ENCODE results near the gene KCMF1.

KCMF1 gene

DNA sequence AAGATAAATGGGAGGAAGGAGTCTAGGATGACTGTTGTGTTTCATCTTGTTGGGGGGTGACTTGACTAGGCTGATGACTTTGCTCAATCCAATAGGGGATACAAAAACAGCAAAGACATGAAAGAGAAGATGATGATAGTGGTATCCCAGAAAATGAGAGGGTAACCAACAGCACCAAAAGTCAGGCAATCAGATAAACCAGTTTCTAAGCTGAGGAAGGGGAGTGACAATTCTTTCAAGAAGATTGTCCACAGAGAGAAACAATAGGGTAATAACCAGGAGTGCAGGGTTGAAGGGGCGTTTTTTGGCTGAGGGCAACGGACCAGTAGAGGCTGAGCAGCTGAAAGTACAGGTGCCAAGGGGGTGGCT lies 7.7 kb upstream of the KCMF1 start:
- no peak overlapping the region for H3K27ac ChIP-seq (ENCODE audit: low read depth, low read length)
- no peak overlapping the region for H2AFZ ChIP-seq (ENCODE audit: low read depth, low read length, severe bottlenecking)
- peaks cover 31% of the 10 kb centered on the region for H3K79me2 ChIP-seq (ENCODE audit: insufficient read depth, low read length)
- H3F3A ChIP-seq (ENCODE audit: insufficient read depth), result peaks cover 10% of the 10 kb centered on the region; the same call in 1 of the 2 replicates
- H3K9me2 ChIP-seq (replicated peaks; ENCODE audit: insufficient read depth, low read length), result no peaks in the 10 kb centered on the region
- no peaks in the 10 kb centered on the region for H3K9me3 ChIP-seq (ENCODE audit: insufficient read depth, low read length)
- H3K4me2 ChIP-seq (ENCODE audit: low read depth, low read length, poor library complexity, severe bottlenecking), result no peak overlapping the region
- H3K36me3 ChIP-seq (ENCODE audit: low read length), result peaks cover 13% of the 10 kb centered on the region; the same call in 1 of the 2 replicates
- no peak overlapping the region for H3K9ac ChIP-seq (ENCODE audit: low read length)
- TF ChIP-seq EZH2phosphoT487 (conservative IDR thresholded peaks at IDR 0.05; ENCODE audit: low read length), result no peak
- TF ChIP-seq, protein P1, sequence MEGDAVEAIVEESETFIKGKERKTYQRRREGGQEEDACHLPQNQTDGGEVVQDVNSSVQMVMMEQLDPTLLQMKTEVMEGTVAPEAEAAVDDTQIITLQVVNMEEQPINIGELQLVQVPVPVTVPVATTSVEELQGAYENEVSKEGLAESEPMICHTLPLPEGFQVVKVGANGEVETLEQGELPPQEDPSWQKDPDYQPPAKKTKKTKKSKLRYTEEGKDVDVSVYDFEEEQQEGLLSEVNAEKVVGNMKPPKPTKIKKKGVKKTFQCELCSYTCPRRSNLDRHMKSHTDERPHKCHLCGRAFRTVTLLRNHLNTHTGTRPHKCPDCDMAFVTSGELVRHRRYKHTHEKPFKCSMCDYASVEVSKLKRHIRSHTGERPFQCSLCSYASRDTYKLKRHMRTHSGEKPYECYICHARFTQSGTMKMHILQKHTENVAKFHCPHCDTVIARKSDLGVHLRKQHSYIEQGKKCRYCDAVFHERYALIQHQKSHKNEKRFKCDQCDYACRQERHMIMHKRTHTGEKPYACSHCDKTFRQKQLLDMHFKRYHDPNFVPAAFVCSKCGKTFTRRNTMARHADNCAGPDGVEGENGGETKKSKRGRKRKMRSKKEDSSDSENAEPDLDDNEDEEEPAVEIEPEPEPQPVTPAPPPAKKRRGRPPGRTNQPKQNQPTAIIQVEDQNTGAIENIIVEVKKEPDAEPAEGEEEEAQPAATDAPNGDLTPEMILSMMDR (IDR thresholded peaks at IDR 0.05; ENCODE audit: insufficient read depth, low read length, poor library complexity, severe bottlenecking), result no peak
- no peaks in the 10 kb centered on the region for H3K27me3 ChIP-seq (ENCODE audit: low read length)
- H4K20me1 ChIP-seq (ENCODE audit: low read depth, low read length), result no peaks in the 10 kb centered on the region
- no peak overlapping the region for H3K4me3 ChIP-seq (ENCODE audit: insufficient read depth, low read length, poor library complexity, severe bottlenecking)

- Histone ChIP-seq H3K4me2 (ENCODE audit: low read depth, low read length, poor library complexity, severe bottlenecking) (no peak overlapping the region), H3K27ac (ENCODE audit: low read depth, low read length) (no peak overlapping the region), H3K79me2 (ENCODE audit: insufficient read depth, low read length) (peaks cover 36% of the 10 kb centered on the region)
Measured at GRCh38 chr2:84963692-84964405, 7.1 kb upstream of the KCMF1 start.

DNA sequence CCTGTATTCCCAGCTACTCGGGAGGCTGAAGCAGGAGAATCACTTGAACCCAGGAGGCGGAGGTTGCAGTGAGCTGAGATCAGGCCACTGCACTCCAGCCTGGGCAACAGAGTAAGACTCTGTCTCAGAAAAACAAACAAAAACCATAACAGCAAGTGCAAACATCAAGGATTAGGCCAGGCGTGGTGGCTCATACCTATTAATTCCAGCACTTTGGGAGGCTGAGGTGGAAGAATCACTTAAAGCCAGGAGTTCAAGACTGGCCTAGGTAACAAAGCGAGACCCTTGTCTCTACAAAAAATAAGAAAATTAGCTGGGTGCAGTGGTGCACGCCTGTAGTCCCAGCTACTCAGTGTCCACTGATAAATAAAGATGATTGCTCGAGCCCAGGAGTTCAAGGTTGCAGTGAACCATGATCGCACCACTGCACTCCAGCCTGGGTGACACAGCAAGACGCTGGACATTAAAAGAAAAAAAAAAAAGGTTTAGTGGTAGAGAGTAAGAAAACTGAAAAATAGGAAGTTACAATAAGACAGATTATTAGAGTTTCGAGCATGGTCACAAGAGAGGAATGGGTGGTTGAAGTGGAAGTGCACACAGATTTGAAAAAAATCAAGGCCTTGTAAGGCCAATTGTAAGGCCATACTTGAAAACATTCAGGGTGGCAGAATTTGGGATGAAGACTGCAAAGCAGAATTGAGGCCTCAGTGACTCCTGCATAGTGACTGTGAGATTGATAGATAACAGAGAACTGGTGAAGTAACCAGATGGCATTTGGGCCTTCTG lies 6.4 kb upstream of the KCMF1 start:
- Histone ChIP-seq H3K79me2 (ENCODE audit: insufficient read depth, low read length) (peaks cover 44% of the 10 kb centered on the region), H4K20me1 (ENCODE audit: low read depth, low read length) (no peaks in the 10 kb centered on the region), H3K36me3 (ENCODE audit: low read length) (peaks cover 13% of the 10 kb centered on the region; the same call in 1 of the 2 replicates), H3K27ac (ENCODE audit: low read depth, low read length) (no peak overlapping the region), H3K9me3 (ENCODE audit: insufficient read depth, low read length) (no peaks in the 10 kb centered on the region), H3K4me2 (ENCODE audit: low read depth, low read length, poor library complexity, severe bottlenecking) (no peak overlapping the region), H3K27me3 (ENCODE audit: low read length) (no peaks in the 10 kb centered on the region), H2AFZ (ENCODE audit: low read depth, low read length, severe bottlenecking) (no peak overlapping the region), H3K9ac (ENCODE audit: low read length) (no peak overlapping the region), H3K9me2 (replicated peaks; ENCODE audit: insufficient read depth, low read length) (no peaks in the 10 kb centered on the region), H3F3A (ENCODE audit: insufficient read depth) (0 out of 2 replicates have a peak, but pooled peaks cover 4% of the 10 kb centered on the region), H3K4me3 (ENCODE audit: insufficient read depth, low read length, poor library complexity, severe bottlenecking) (no peak overlapping the region)
- TF ChIP-seq EZH2phosphoT487 (conservative IDR thresholded peaks at IDR 0.05; ENCODE audit: low read length), result no peak
- TF ChIP-seq, protein P1 (IDR thresholded peaks at IDR 0.05; ENCODE audit: insufficient read depth, low read length, poor library complexity, severe bottlenecking), result no peak

More at GRCh38 chr2:84963692-84964405, 7.1 kb upstream of the KCMF1 start:
- Histone ChIP-seq H3F3A (ENCODE audit: insufficient read depth) (0 out of 2 replicates have a peak, but pooled peaks cover 5% of the 10 kb centered on the region), H3K9me3 (ENCODE audit: insufficient read depth, low read length) (no peaks in the 10 kb centered on the region), H3K36me3 (ENCODE audit: low read length) (peaks cover 13% of the 10 kb centered on the region; the same call in 1 of the 2 replicates), H3K27me3 (ENCODE audit: low read length) (no peaks in the 10 kb centered on the region), H4K20me1 (ENCODE audit: low read depth, low read length) (no peaks in the 10 kb centered on the region), H3K9me2 (replicated peaks; ENCODE audit: insufficient read depth, low read length) (no peaks in the 10 kb centered on the region), H3K4me3 (ENCODE audit: insufficient read depth, low read length, poor library complexity, severe bottlenecking) (no peak overlapping the region), H2AFZ (ENCODE audit: low read depth, low read length, severe bottlenecking) (no peak overlapping the region), H3K9ac (ENCODE audit: low read length) (no peak overlapping the region)
- TF ChIP-seq EZH2phosphoT487 (conservative IDR thresholded peaks at IDR 0.05; ENCODE audit: low read length), result no peak
- TF ChIP-seq, protein P1 (IDR thresholded peaks at IDR 0.05; ENCODE audit: insufficient read depth, low read length, poor library complexity, severe bottlenecking), result no peak
